H9 (cell line): ENCODE results near the gene SLC35F3. TPM values are rescaled to one million over a fixed set of nuclear protein-coding genes. Genes with fewer than 3 reads are reported as not detected.

Experiments
- DNase-seq: peaks from one replicate; pipeline ENCODE4 v3.0.0-alpha.2; 2017
- H2AFZ ChIP-seq: one replicate; pipeline ENCODE4 v1.6.1; 2013; ENCODE audit warnings: mild to moderate bottlenecking, low read length, control low read depth, moderate library complexity
- H2AK5ac ChIP-seq: 2 replicates; pipeline ENCODE4 v1.6.1; 2013; ENCODE audit warnings: low read length, control low read depth, mixed read lengths; ENCODE audit not compliant: insufficient read length
- H2BK120ac ChIP-seq: one replicate; pipeline ENCODE4 v1.6.1; 2013; ENCODE audit warnings: low read depth, mild to moderate bottlenecking, low read length, control low read depth, inconsistent platforms; ENCODE audit not compliant: poor library complexity, severe bottlenecking
- H2BK12ac ChIP-seq: 2 replicates; pipeline ENCODE4 v1.6.1; 2013; ENCODE audit warnings: low read length, control low read depth, mixed read lengths, low read depth; ENCODE audit not compliant: insufficient read length
- H2BK15ac ChIP-seq: 2 replicates; pipeline ENCODE4 v1.6.1; 2013; ENCODE audit warnings: low read depth, low read length, control low read depth
- H2BK20ac ChIP-seq: one replicate; pipeline ENCODE4 v1.6.1; 2013; ENCODE audit warnings: low read depth, mild to moderate bottlenecking, low read length, control low read depth, inconsistent platforms; ENCODE audit not compliant: poor library complexity, severe bottlenecking
- H2BK5ac ChIP-seq: 2 replicates; pipeline ENCODE4 v1.6.1; 2013; ENCODE audit warnings: low read length, control low read depth, mixed read lengths; ENCODE audit not compliant: insufficient read length
- H3K14ac ChIP-seq: 2 replicates; pipeline ENCODE4 v1.6.1; 2013; ENCODE audit warnings: low read length, control low read depth; ENCODE audit not compliant: insufficient read depth
- H3K18ac ChIP-seq: 2 replicates; pipeline ENCODE4 v1.6.1; 2013; ENCODE audit warnings: low read depth, mild to moderate bottlenecking, mixed read lengths, low read length, control low read depth; ENCODE audit not compliant: insufficient read length
- H3K23ac ChIP-seq: 2 replicates; pipeline ENCODE4 v1.6.1; 2013; ENCODE audit warnings: low read length, control low read depth, mixed read lengths, low read depth; ENCODE audit not compliant: insufficient read length
- H3K23me2 ChIP-seq: 2 replicates; pipeline ENCODE4 v1.6.1; 2013; ENCODE audit warnings: low read depth, mild to moderate bottlenecking, mixed read lengths, low read length, control low read depth; ENCODE audit not compliant: insufficient read length, poor library complexity, severe bottlenecking
- H3K27ac ChIP-seq: 2 replicates; pipeline ENCODE4 v1.5.1; 2013; ENCODE audit warnings: low read length, control low read depth, mixed read lengths, low read depth; ENCODE audit not compliant: insufficient read length
- H3K27me3 ChIP-seq: 2 replicates; pipeline ENCODE4 v1.6.1; 2013; ENCODE audit warnings: low read length, control low read depth, inconsistent platforms; ENCODE audit not compliant: insufficient read depth
- H3K4ac ChIP-seq: 2 replicates; pipeline ENCODE4 v1.6.1; 2013; ENCODE audit warnings: low read depth, mild to moderate bottlenecking, control low read depth, inconsistent platforms, low read length, moderate library complexity
- H3K4me1 ChIP-seq: 2 replicates; pipeline ENCODE4 v1.6.1; 2013; ENCODE audit warnings: low read length, control low read depth, inconsistent platforms; ENCODE audit not compliant: insufficient read depth
- H3K4me2 ChIP-seq: 2 replicates; pipeline ENCODE4 v1.6.1; 2013; ENCODE audit warnings: low read length, control low read depth, mixed read lengths; ENCODE audit not compliant: insufficient read length, insufficient read depth
- H3K56ac ChIP-seq: 2 replicates; pipeline ENCODE4 v1.6.1; 2013; ENCODE audit warnings: low read depth, mild to moderate bottlenecking, mixed read lengths, low read length, control low read depth; ENCODE audit not compliant: insufficient read length
- H3K79me1 ChIP-seq: 2 replicates; pipeline ENCODE4 v1.6.1; 2013; ENCODE audit warnings: low read depth, mild to moderate bottlenecking, moderate library complexity, low read length, control low read depth, inconsistent platforms; ENCODE audit not compliant: insufficient read depth, poor library complexity, severe bottlenecking
- H3K79me2 ChIP-seq: 2 replicates; pipeline ENCODE4 v1.6.1; 2013; ENCODE audit warnings: low read length, control low read depth, inconsistent platforms; ENCODE audit not compliant: insufficient read depth
- H3K9ac ChIP-seq: 2 replicates; pipeline ENCODE4 v1.6.1; 2013; ENCODE audit warnings: low read length, control low read depth, mixed read lengths; ENCODE audit not compliant: insufficient read length; ENCODE audit errors: extremely low read depth
- H3K9me3 ChIP-seq: one replicate; pipeline ENCODE4 v1.6.1; 2013; ENCODE audit warnings: low read depth, low read length, inconsistent platforms; ENCODE audit not compliant: control insufficient read depth
- H3T11ph ChIP-seq: one replicate; pipeline ENCODE4 v1.6.1; 2013; ENCODE audit warnings: mild to moderate bottlenecking, low read length, control low read depth, inconsistent platforms
- H4K20me1 ChIP-seq: one replicate; pipeline ENCODE4 v1.6.1; 2013; ENCODE audit not compliant: control insufficient read depth, insufficient read length, insufficient read depth
- H4K5ac ChIP-seq: 2 replicates; pipeline ENCODE4 v1.6.1; 2013; ENCODE audit warnings: low read depth, mild to moderate bottlenecking, mixed read lengths, low read length, control low read depth; ENCODE audit not compliant: insufficient read length
- H4K8ac ChIP-seq: replicated peaks from 2 replicates; pipeline ENCODE4 v1.6.1; 2013; ENCODE audit warnings: low read length, control low read depth, mixed read lengths, low read depth; ENCODE audit not compliant: insufficient read length
- H4K91ac ChIP-seq: 2 replicates; pipeline ENCODE4 v1.6.1; 2013; ENCODE audit warnings: low read depth, mild to moderate bottlenecking, moderate library complexity, mixed read lengths, low read length, control low read depth; ENCODE audit not compliant: insufficient read length
- H3K27ac Mint-ChIP-seq, 3 experiments: 2 replicates in 2 of 3; 3 replicates in 1 of 3; pipeline ENCODE4 v1.8.0; 2020 to 2021; ENCODE audit warnings: mixed read lengths in 3 of 3, mild to moderate bottlenecking in 1 of 3, moderate library complexity in 1 of 3
- H3K27me3 Mint-ChIP-seq: 2 replicates; pipeline ENCODE4 v1.8.0; 2021; ENCODE audit warnings: low read depth, mild to moderate bottlenecking, moderate library complexity, mixed read lengths
- H3K36me3 Mint-ChIP-seq, 3 experiments: 2 replicates in 2 of 3; 3 replicates in 1 of 3; pipeline ENCODE4 v1.8.0; 2020 to 2021; ENCODE audit warnings: low read depth in 3 of 3, mixed read lengths in 3 of 3; ENCODE audit not compliant: insufficient read depth in 1 of 3
- H3K4me1 Mint-ChIP-seq, 2 experiments: 2 replicates each; pipeline ENCODE4 v1.8.0; 2020; ENCODE audit warnings: mixed read lengths in 2 of 2
- H3K4me3 Mint-ChIP-seq, 2 experiments: 2 replicates in 1 of 2; 3 replicates in 1 of 2; pipeline ENCODE4 v1.8.0; 2020 to 2021; ENCODE audit warnings: mild to moderate bottlenecking in 2 of 2, mixed read lengths in 2 of 2, moderate library complexity in 1 of 2
- H3K9me3 Mint-ChIP-seq, 2 experiments: 2 replicates in 1 of 2; 3 replicates in 1 of 2; pipeline ENCODE4 v1.8.0; 2020; ENCODE audit warnings: mild to moderate bottlenecking in 2 of 2, mixed read lengths in 2 of 2, moderate library complexity in 1 of 2
- CTCF ChIP-seq: fragments of 200-600 bp; sonication (generic); conservative IDR thresholded peaks from 3 replicates; pipeline ENCODE4 v1.8.0; 2021; ENCODE audit warnings: antibody characterized with exemption, mild to moderate bottlenecking
- WGBS: extraction: QIAGEN DNeasy Blood & Tissue Kit; methylation state at CpG from one replicate; pipeline ENCODE4 v1.1.7; 2013; ENCODE audit warnings: missing lambda C conversion rate, low lambda C conversion rate, mixed read lengths; ENCODE audit not compliant: insufficient read length; ENCODE audit errors: extremely low coverage; 5-methylcytosine and 5-hydroxymethylcytosine counted together
- total RNA-seq: library from RNA; stranded (reverse); gene quantifications from 2 replicates; pipeline ENCODE4 v1.2.1, GENCODE V29; 2021

Gene SLC35F3
- total RNA-seq, 1 experiment from 2014 or later, result 0.81 TPM

GRCh38 chr1:234340528-234340927 lies 436.1 kb downstream of the SLC35F3 start:
- H3K14ac ChIP-seq, result no peak overlapping the region
- H3K27me3 ChIP-seq, result no peaks in the 10 kb centered on the region
- H2BK120ac ChIP-seq, result no peak overlapping the region
- no peak overlapping the region for H3K4me2 ChIP-seq
- H3K4me1 ChIP-seq, result no peaks in the 10 kb centered on the region
- Mint-ChIP-seq H3K27ac (no peak overlapping the region), H3K4me1 (no peaks in the 10 kb centered on the region), H3K4me3 (no peak overlapping the region), H3K36me3 (peaks cover 0 to 10% (median 6%) of the 10 kb centered on the region in 3 experiments; a peak in 4 of 7 replicates), H3K27me3 (peaks cover 3% of the 10 kb centered on the region), H3K9me3 (peaks cover 34 to 36% of the 10 kb centered on the region in 2 experiments)
- H4K5ac ChIP-seq, result no peak overlapping the region
- no peak overlapping the region for H3T11ph ChIP-seq
- H3K56ac ChIP-seq, result no peak overlapping the region
- H3K23me2 ChIP-seq, result no peaks in the 10 kb centered on the region
- no CpG with 5 or more reads among the region's 2 CpGs for WGBS
- no peak overlapping the region for H3K9ac ChIP-seq
- H2BK12ac ChIP-seq, result no peak overlapping the region
- no peak overlapping the region for H3K27ac ChIP-seq
- no peak overlapping the region for H3K4ac ChIP-seq
- no peak overlapping the region for H2BK20ac ChIP-seq
- no peak overlapping the region for H2AFZ ChIP-seq
- no peak overlapping the region for H3K23ac ChIP-seq
- no peak overlapping the region for H4K8ac ChIP-seq
- H3K18ac ChIP-seq, result no peak overlapping the region
- no peak overlapping the region for H2BK5ac ChIP-seq
- H4K91ac ChIP-seq, result no peak overlapping the region
- no peaks in the 10 kb centered on the region for H3K79me1 ChIP-seq
- no peak for TF ChIP-seq CTCF
- H2BK15ac ChIP-seq, result no peak overlapping the region
- no peak overlapping the region for H2AK5ac ChIP-seq
- no peaks in the 10 kb centered on the region for H3K79me2 ChIP-seq
- H4K20me1 ChIP-seq, result no peaks in the 10 kb centered on the region
- DNase-seq, result no peak
- no peaks in the 10 kb centered on the region for H3K9me3 ChIP-seq
